CMK (cell line): ENCODE results near the gene OTOS.

Experiments
- DNase-seq: peaks from one replicate; pipeline ENCODE4 v3.0.0-alpha.2; 2010; ENCODE audit warnings: low read depth

OTOS gene

GRCh38 chr2:240167588-240167880, 27.1 kb upstream of the OTOS start:
- DNase-seq, result no peak

- no peak for DNase-seq
These were observed 26.5 kb upstream of the OTOS start for GRCh38 chr2:240166761-240167587.

- DNase-seq, result no peak
These were observed 25.7 kb upstream of the OTOS start for GRCh38 chr2:240166191-240166590.

GRCh38 chr2:240165661-240166060, 25.2 kb upstream of the OTOS start:
- DNase-seq, result no peak

GRCh38 chr2:240165034-240165433, 24.6 kb upstream of the OTOS start:
- DNase-seq, result no peak

- DNase-seq, result no peak
These were observed 24.1 kb upstream of the OTOS start for GRCh38 chr2:240164586-240164985.

GRCh38 chr2:240163844-240164574, 23.6 kb upstream of the OTOS start:
- no peak for DNase-seq

GRCh38 chr2:240162939-240163714, 22.7 kb upstream of the OTOS start:
- DNase-seq, result no peak

- DNase-seq, result no peak
These were observed 22.1 kb upstream of the OTOS start for GRCh38 chr2:240162531-240162930.

GRCh38 chr2:240162032-240162431, 21.6 kb upstream of the OTOS start:
- DNase-seq, result no peak

GRCh38 chr2:240161087-240161750, 20.8 kb upstream of the OTOS start:
- DNase-seq, result no peak

- DNase-seq, result no peak
These were observed 20.0 kb upstream of the OTOS start for GRCh38 chr2:240160291-240161086.

GRCh38 chr2:240159251-240159839, 18.9 kb upstream of the OTOS start:
- no peak for DNase-seq

- DNase-seq, result no peak
These were observed 16.7 kb upstream of the OTOS start for GRCh38 chr2:240157147-240157470.

GRCh38 chr2:240156435-240157146, 16.1 kb upstream of the OTOS start:
- no peak for DNase-seq

GRCh38 chr2:240155745-240156390, 15.4 kb upstream of the OTOS start:
- no peak for DNase-seq

GRCh38 chr2:240155048-240155744, 14.7 kb upstream of the OTOS start:
- no peak for DNase-seq

- no peak for DNase-seq
These were observed 14.1 kb upstream of the OTOS start for GRCh38 chr2:240154606-240155005.

- no peak for DNase-seq
These were observed 13.0 kb upstream of the OTOS start for GRCh38 chr2:240153418-240153817.
